Measurements from ENCODE around the gene ZNF609. TPM values are rescaled to one million over a fixed set of nuclear protein-coding genes. Genes with fewer than 3 reads are reported as not detected.

ZNF609 gene
- total RNA-seq, 1 experiment from 2014 or later = 9.9 TPM

DNA sequence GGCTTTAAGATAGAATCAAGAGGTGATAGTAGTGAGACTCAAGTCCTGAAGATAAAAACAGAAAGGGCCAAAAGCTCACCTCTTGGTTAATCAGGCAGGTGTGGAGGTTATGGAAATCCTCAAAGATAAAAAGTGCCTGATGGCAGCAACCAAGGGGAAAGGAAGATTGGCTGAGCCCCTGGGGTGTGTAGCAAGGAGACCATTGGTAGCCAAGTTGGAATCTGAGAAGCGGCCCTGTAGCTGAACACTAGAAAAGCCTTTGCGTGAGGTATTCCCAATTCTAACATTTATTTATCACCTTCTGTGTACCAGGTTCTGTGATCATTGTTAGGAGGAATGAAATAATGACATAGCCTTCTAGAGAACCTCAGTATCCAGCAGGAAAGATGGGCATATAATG, 98.9 kb downstream of the ZNF609 start:
- H3K36me3 ChIP-seq (ENCODE audit: low read depth, low read length) = no peaks in the 10 kb centered on the region; the same call in 1 of the 2 replicates
- no peaks in the 10 kb centered on the region for H3K27me3 ChIP-seq (ENCODE audit: low read length)
- no peak for ATAC-seq
- CTCF ChIA-PET = no interaction called here
- POLR2A ChIA-PET (ENCODE audit: unreplicated experiment) = no interaction called here
- H3K9me2 ChIP-seq (replicated peaks; ENCODE audit: low read length) = no peaks in the 10 kb centered on the region
- TF ChIP-seq EZH2phosphoT487 (IDR thresholded peaks at IDR 0.05; ENCODE audit: borderline replicate concordance, low read length) (no peak), EZH2 (IDR thresholded peaks at IDR 0.05; ENCODE audit: low read length, unreplicated experiment) (no peak)
- TF ChIP-seq, protein P1, sequence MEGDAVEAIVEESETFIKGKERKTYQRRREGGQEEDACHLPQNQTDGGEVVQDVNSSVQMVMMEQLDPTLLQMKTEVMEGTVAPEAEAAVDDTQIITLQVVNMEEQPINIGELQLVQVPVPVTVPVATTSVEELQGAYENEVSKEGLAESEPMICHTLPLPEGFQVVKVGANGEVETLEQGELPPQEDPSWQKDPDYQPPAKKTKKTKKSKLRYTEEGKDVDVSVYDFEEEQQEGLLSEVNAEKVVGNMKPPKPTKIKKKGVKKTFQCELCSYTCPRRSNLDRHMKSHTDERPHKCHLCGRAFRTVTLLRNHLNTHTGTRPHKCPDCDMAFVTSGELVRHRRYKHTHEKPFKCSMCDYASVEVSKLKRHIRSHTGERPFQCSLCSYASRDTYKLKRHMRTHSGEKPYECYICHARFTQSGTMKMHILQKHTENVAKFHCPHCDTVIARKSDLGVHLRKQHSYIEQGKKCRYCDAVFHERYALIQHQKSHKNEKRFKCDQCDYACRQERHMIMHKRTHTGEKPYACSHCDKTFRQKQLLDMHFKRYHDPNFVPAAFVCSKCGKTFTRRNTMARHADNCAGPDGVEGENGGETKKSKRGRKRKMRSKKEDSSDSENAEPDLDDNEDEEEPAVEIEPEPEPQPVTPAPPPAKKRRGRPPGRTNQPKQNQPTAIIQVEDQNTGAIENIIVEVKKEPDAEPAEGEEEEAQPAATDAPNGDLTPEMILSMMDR (conservative IDR thresholded peaks at IDR 0.05; ENCODE audit: low read depth, low read length) = no peak
- no peaks in the 10 kb centered on the region for H3K9me3 ChIP-seq (ENCODE audit: low read length)
- H3K27ac ChIP-seq (ENCODE audit: low read length) = no peak overlapping the region
- H3K4me3 ChIP-seq (ENCODE audit: low read length) = no peak overlapping the region
- H3F3A ChIP-seq (ENCODE audit: low read length, unreplicated experiment) = no peaks in the 10 kb centered on the region
- H4K20me1 ChIP-seq (ENCODE audit: low read length) = no peaks in the 10 kb centered on the region
- H2AFZ ChIP-seq (ENCODE audit: low read length) = no peak overlapping the region
- H3K79me2 ChIP-seq (ENCODE audit: low read length) = peaks cover 39% of the 10 kb centered on the region
- no peak overlapping the region for H3K4me2 ChIP-seq (ENCODE audit: low read length)
- H3K4me1 ChIP-seq (ENCODE audit: insufficient read depth, low read length) = no peaks in the 10 kb centered on the region
- no peak for DNase-seq
- BruUV-seq (replicated peaks) = no TSS peak
- intact Hi-C loops (cut with micrococcal nuclease) = no loop called here
- no peak overlapping the region for H3K9ac ChIP-seq (ENCODE audit: low read length)

DNA sequence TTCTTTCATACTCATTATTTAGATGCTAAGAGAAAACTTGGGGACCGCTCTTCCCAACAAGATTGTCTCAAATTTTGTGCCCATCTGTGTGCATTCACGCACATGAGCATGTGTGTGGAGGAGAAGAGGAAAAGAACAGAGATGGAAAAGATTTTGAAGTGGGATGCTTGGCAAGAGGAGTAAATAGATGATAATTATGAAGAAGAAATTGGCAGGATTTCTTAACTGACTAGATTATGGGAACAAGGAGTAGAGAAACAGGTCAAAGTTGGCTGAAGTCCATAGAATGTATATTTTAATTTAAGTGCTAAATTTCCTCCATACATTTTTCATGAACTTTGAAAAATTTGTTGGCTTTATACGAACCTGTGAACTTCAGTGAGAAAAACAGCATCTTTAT, 100.1 kb downstream of the ZNF609 start:
- ATAC-seq (no peak), DNase-seq (no peak)
- no peak overlapping the region for H2AFZ ChIP-seq (ENCODE audit: low read length)
- BruUV-seq (replicated peaks) = no TSS peak
- CTCF ChIA-PET = no interaction called here
- H4K20me1 ChIP-seq (ENCODE audit: low read length) = no peaks in the 10 kb centered on the region
- H3K27ac ChIP-seq (ENCODE audit: low read length) = no peak overlapping the region
- H3K4me1 ChIP-seq (ENCODE audit: insufficient read depth, low read length) = no peaks in the 10 kb centered on the region
- H3K9me2 ChIP-seq (replicated peaks; ENCODE audit: low read length) = no peaks in the 10 kb centered on the region
- no peak overlapping the region for H3K4me2 ChIP-seq (ENCODE audit: low read length)
- H3K9me3 ChIP-seq (ENCODE audit: low read length) = no peaks in the 10 kb centered on the region
- POLR2A ChIA-PET (ENCODE audit: unreplicated experiment) = no interaction called here
- intact Hi-C loops (cut with micrococcal nuclease) = no loop called here
- H3K36me3 ChIP-seq (ENCODE audit: low read depth, low read length) = no peaks in the 10 kb centered on the region; the same call in 1 of the 2 replicates
- no peaks in the 10 kb centered on the region for H3F3A ChIP-seq (ENCODE audit: low read length, unreplicated experiment)
- TF ChIP-seq EZH2 (IDR thresholded peaks at IDR 0.05; ENCODE audit: low read length, unreplicated experiment) = no peak
- TF ChIP-seq, protein P1 (conservative IDR thresholded peaks at IDR 0.05; ENCODE audit: low read depth, low read length) = no peak
- TF ChIP-seq EZH2phosphoT487 (IDR thresholded peaks at IDR 0.05; ENCODE audit: borderline replicate concordance, low read length) = no peak
- no peak overlapping the region for H3K4me3 ChIP-seq (ENCODE audit: low read length)
- no peak overlapping the region for H3K9ac ChIP-seq (ENCODE audit: low read length)
- no peaks in the 10 kb centered on the region for H3K27me3 ChIP-seq (ENCODE audit: low read length)
- peaks cover 39% of the 10 kb centered on the region for H3K79me2 ChIP-seq (ENCODE audit: low read length)

GRCh38 chr15:64560998-64561397, 100.6 kb downstream of the ZNF609 start:
- DNase-seq = no peak
- Histone ChIP-seq H3K27me3 (ENCODE audit: low read length) (no peaks in the 10 kb centered on the region), H3K79me2 (ENCODE audit: low read length) (peaks cover 39% of the 10 kb centered on the region), H4K20me1 (ENCODE audit: low read length) (no peaks in the 10 kb centered on the region), H3K9ac (ENCODE audit: low read length) (no peak overlapping the region), H3K27ac (ENCODE audit: low read length) (no peak overlapping the region), H3K4me2 (ENCODE audit: low read length) (no peak overlapping the region), H3K9me2 (replicated peaks; ENCODE audit: low read length) (no peaks in the 10 kb centered on the region), H3K4me3 (ENCODE audit: low read length) (no peak overlapping the region), H2AFZ (ENCODE audit: low read length) (no peak overlapping the region), H3K9me3 (ENCODE audit: low read length) (no peaks in the 10 kb centered on the region), H3F3A (ENCODE audit: low read length, unreplicated experiment) (no peaks in the 10 kb centered on the region), H3K36me3 (ENCODE audit: low read depth, low read length) (no peaks in the 10 kb centered on the region; the same call in 1 of the 2 replicates), H3K4me1 (ENCODE audit: insufficient read depth, low read length) (no peaks in the 10 kb centered on the region)
- ATAC-seq = no peak
- TF ChIP-seq EZH2phosphoT487 (IDR thresholded peaks at IDR 0.05; ENCODE audit: borderline replicate concordance, low read length) (no peak), EZH2 (IDR thresholded peaks at IDR 0.05; ENCODE audit: low read length, unreplicated experiment) (no peak)
- TF ChIP-seq, protein P1 (conservative IDR thresholded peaks at IDR 0.05; ENCODE audit: low read depth, low read length) = no peak
- intact Hi-C loops (cut with micrococcal nuclease) = no loop called here
- CTCF ChIA-PET = no interaction called here
- POLR2A ChIA-PET (ENCODE audit: unreplicated experiment) = no interaction called here
- BruUV-seq (replicated peaks) = no TSS peak
